ENCODE measurements around the gene MORN4. TPM values are rescaled to one million over a fixed set of nuclear protein-coding genes. Genes with fewer than 3 reads are reported as not detected.

MORN4 gene
- total RNA-seq, 5 donors from 2014 or later (not counting 1 experiment from before 2014, with no cell fraction given), result 0.84 to 4.4 (median 1.5) TPM

DNA sequence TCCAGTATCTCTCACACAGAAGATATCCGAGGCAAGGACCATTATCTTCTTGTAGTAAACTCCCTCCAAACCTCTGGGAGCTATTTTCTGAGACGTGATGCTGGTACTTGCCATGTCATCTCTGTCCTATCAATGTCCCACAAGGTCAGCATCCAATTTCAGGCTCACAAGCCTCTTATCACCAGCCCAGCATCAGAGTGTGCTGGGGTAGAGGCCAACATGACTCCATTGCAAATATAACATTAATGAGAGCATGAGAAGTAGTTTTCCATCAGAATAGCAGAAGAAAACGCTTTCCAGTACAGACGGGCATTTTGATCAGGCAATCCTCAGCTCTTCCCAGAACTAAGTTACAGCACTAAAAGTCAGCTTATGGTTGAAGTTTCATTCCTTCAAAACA lies 5.6 kb downstream of the MORN4 start:
- Histone ChIP-seq H3K27me3 (replicated peaks in 1 of 2; ENCODE audit: control insufficient read depth in 2 of 2, extremely low read depth in 1 of 2, insufficient read depth in 2 of 2, low read length in 1 of 2) (peaks cover 0 to under 1% of the 10 kb centered on the region in 2 experiments), H3K4me3 (ENCODE audit: control insufficient read depth in 1 of 2, extremely low read depth in 1 of 2, low read length in 1 of 2) (no peak overlapping the region), H3K36me3 (ENCODE audit: control insufficient read depth in 2 of 2, extremely low read depth in 1 of 2, insufficient read depth in 1 of 2, low read length in 1 of 2) (no peaks in the 10 kb centered on the region), H3K9me3 (no peaks in the 10 kb centered on the region), H3K27ac (ENCODE audit: low read length) (no peak overlapping the region), H3K4me1 (ENCODE audit: control insufficient read depth in 1 of 2, extremely low read depth in 1 of 2, insufficient read depth in 2 of 2, low read length in 2 of 2) (peaks cover 1 to 2% of the 10 kb centered on the region in 2 experiments)
- 87% methylated on average over 4 of the region's 4 CpGs for WGBS (ENCODE audit: insufficient coverage)
- POLR2A ChIA-PET, result no interaction called here
- Mint-ChIP-seq H3K9me3 (no peaks in the 10 kb centered on the region), H3K4me1 (peaks cover 2 to 4% (median 3%) of the 10 kb centered on the region in 3 donors), H3K27me3 (no peaks in the 10 kb centered on the region), H3K27ac (no peak overlapping the region), H3K4me3 (no peak overlapping the region), H3K36me3 (no peaks in the 10 kb centered on the region)
- DNase-seq, result no peak
- CTCF ChIA-PET, result no interaction called here
- no peak for ATAC-seq (replicated peaks in 1 of 4)

DNA sequence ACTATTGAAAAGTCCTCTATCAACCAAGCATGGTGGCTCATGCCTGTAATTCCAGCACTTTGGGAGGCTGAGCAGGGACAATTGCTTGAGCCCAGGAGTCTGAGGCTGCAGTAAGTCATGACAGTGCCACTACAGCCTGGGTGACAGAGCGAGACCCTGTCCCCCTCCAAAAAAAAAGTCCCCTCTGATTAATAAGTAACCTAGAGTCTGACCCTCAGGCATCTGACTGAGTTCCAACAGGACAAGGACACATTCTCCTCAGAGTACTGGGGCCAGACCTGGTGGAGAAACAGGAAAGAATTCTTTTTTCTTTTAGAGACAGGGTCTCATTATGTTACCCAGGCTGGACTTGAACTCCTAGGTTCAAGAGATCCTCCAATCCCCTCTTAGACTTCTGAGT lies 10.0 kb downstream of the MORN4 start:
- WGBS (ENCODE audit: insufficient coverage), result no CpG with 5 or more reads among the region's 1 CpG
- no peaks in the 10 kb centered on the region for H3K9me3 Mint-ChIP-seq
- no peak overlapping the region for H3K27ac Mint-ChIP-seq
- no peaks in the 10 kb centered on the region for H3K9me3 ChIP-seq
- DNase-seq (no peak), ATAC-seq (replicated peaks in 1 of 4) (no peak)
- POLR2A ChIA-PET, result interaction anchor here in 1 of 2 donors (0.6 kb wide), 2 partner anchors 15 to 28 kb away, joined by 3 to 7 read pairs; no protein-coding TSS in a partner anchor
- no peak overlapping the region for H3K4me3 Mint-ChIP-seq
- H3K4me1 ChIP-seq (ENCODE audit: control insufficient read depth in 1 of 2, extremely low read depth in 1 of 2, insufficient read depth in 2 of 2, low read length in 2 of 2), result no peaks in the 10 kb centered on the region
- H3K27me3 ChIP-seq (replicated peaks in 1 of 2; ENCODE audit: control insufficient read depth in 2 of 2, extremely low read depth in 1 of 2, insufficient read depth in 2 of 2, low read length in 1 of 2), result no peaks in the 10 kb centered on the region
- no peaks in the 10 kb centered on the region for H3K36me3 Mint-ChIP-seq
- CTCF ChIA-PET, result no interaction called here
- H3K27ac ChIP-seq (ENCODE audit: low read length), result no peak overlapping the region
- no peak overlapping the region for H3K4me3 ChIP-seq (ENCODE audit: control insufficient read depth in 1 of 2, extremely low read depth in 1 of 2, low read length in 1 of 2)
- no peaks in the 10 kb centered on the region for H3K4me1 Mint-ChIP-seq
- H3K36me3 ChIP-seq (ENCODE audit: control insufficient read depth in 2 of 2, extremely low read depth in 1 of 2, insufficient read depth in 1 of 2, low read length in 1 of 2), result no peaks in the 10 kb centered on the region
- no peaks in the 10 kb centered on the region for H3K27me3 Mint-ChIP-seq

DNA sequence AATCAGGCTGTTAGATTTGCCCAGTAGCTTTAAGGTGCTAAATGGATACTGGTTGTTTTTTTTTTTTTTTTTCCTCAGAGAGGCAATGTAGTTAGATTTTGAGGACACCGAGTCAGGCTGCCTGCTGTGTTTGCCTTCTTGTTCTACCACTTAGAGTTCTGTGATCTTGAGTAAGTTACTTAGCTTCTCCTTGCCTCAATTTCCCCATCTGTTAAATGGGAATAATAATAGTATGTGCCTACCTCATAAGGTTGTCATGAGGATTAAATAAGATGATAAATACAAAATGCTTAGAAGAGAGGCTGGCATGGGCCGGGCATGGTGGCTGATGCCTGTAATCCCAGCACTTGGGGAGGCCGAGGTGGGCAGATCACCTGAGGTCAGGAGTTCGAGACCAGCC lies 14.6 kb downstream of the MORN4 start:
- WGBS (ENCODE audit: insufficient coverage), result no CpG with 5 or more reads among the region's 4 CpGs
- H3K4me1 Mint-ChIP-seq, result no peaks in the 10 kb centered on the region

DNA sequence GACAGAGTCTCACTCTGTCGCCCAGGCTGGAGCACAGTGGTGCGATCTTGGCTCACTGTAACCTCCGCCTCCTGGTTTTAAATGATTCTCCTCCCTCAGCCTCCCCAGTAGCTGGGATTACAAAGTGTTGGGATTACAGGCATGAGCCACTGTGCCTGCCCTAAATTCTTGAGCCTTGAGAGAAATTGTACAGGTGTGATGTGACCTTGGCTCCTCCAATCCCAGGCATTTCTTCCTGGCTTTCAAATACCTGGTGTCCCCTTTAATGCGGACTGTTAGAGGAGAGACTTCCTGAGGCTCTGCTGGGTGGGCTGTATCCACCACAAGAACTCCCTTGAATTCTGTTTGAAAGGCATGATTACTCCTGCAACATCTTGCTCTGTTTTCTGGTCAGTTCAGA lies 15.0 kb downstream of the MORN4 start:
- Histone ChIP-seq H3K27me3 (replicated peaks in 1 of 2; ENCODE audit: control insufficient read depth in 2 of 2, extremely low read depth in 1 of 2, insufficient read depth in 2 of 2, low read length in 1 of 2) (no peaks in the 10 kb centered on the region), H3K9me3 (no peaks in the 10 kb centered on the region), H3K4me3 (ENCODE audit: control insufficient read depth in 1 of 2, extremely low read depth in 1 of 2, low read length in 1 of 2) (no peak overlapping the region), H3K36me3 (ENCODE audit: control insufficient read depth in 2 of 2, extremely low read depth in 1 of 2, insufficient read depth in 1 of 2, low read length in 1 of 2) (peaks cover 0 to 4% of the 10 kb centered on the region in 2 donors), H3K27ac (ENCODE audit: low read length) (no peak overlapping the region), H3K4me1 (ENCODE audit: control insufficient read depth in 1 of 2, extremely low read depth in 1 of 2, insufficient read depth in 2 of 2, low read length in 2 of 2) (no peaks in the 10 kb centered on the region)
- no peak for ATAC-seq (replicated peaks in 1 of 4)
- ChIA-PET POLR2A (no interaction called here), CTCF (no interaction called here)
- H3K27me3 Mint-ChIP-seq, result no peaks in the 10 kb centered on the region
- H3K4me3 Mint-ChIP-seq, result no peak overlapping the region
- H3K27ac Mint-ChIP-seq, result no peak overlapping the region
- no CpG with 5 or more reads among the region's 4 CpGs for WGBS (ENCODE audit: insufficient coverage)
- no peaks in the 10 kb centered on the region for H3K36me3 Mint-ChIP-seq
- no peaks in the 10 kb centered on the region for H3K9me3 Mint-ChIP-seq
- no peak for DNase-seq
- H3K4me1 Mint-ChIP-seq, result no peaks in the 10 kb centered on the region

More for the DNA sequence above, 14.6 kb downstream of the MORN4 start:
- Mint-ChIP-seq H3K36me3 (no peaks in the 10 kb centered on the region), H3K27ac (no peak overlapping the region), H3K27me3 (no peaks in the 10 kb centered on the region), H3K9me3 (no peaks in the 10 kb centered on the region), H3K4me3 (no peak overlapping the region)
- H3K27me3 ChIP-seq (replicated peaks in 1 of 2; ENCODE audit: control insufficient read depth in 2 of 2, extremely low read depth in 1 of 2, insufficient read depth in 2 of 2, low read length in 1 of 2), result no peaks in the 10 kb centered on the region
- DNase-seq, result no peak
- no peak overlapping the region for H3K27ac ChIP-seq (ENCODE audit: low read length)
- ATAC-seq (replicated peaks in 1 of 4), result no peak
- no peaks in the 10 kb centered on the region for H3K4me1 ChIP-seq (ENCODE audit: control insufficient read depth in 1 of 2, extremely low read depth in 1 of 2, insufficient read depth in 2 of 2, low read length in 2 of 2)
- ChIA-PET POLR2A (no interaction called here), CTCF (interaction anchor here in 1 of 2 donors (0.7 kb wide), 1 partner anchor 47 kb away, joined by 12 read pairs; no protein-coding TSS in a partner anchor)
- H3K36me3 ChIP-seq (ENCODE audit: control insufficient read depth in 2 of 2, extremely low read depth in 1 of 2, insufficient read depth in 1 of 2, low read length in 1 of 2), result peaks cover 0 to 4% of the 10 kb centered on the region in 2 donors
- H3K9me3 ChIP-seq, result no peaks in the 10 kb centered on the region
- no peak overlapping the region for H3K4me3 ChIP-seq (ENCODE audit: control insufficient read depth in 1 of 2, extremely low read depth in 1 of 2, low read length in 1 of 2)

DNA sequence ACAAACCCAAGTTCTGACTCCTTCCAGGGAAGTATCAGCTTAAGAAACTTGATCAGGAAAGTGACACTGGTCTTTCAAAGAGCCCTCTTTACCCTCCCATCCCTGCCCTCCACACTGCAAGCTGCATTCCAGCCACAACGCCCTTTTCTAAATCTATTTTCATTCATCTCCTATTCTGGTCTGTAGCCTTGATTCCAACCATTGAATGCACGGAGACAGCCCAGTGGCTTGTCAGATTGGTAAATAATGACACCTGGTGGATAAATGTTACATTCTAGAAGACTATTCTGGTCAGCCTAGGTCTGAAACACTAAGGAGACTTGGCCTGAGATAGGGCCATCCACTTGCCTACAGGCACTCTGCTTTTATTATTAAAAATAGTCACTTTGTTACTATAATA lies 20.9 kb downstream of the MORN4 start:
- Mint-ChIP-seq H3K9me3 (no peaks in the 10 kb centered on the region), H3K27me3 (no peaks in the 10 kb centered on the region), H3K27ac (no peak overlapping the region), H3K36me3 (no peaks in the 10 kb centered on the region), H3K4me1 (no peaks in the 10 kb centered on the region), H3K4me3 (no peak overlapping the region)
- Histone ChIP-seq H3K9me3 (no peaks in the 10 kb centered on the region), H3K36me3 (ENCODE audit: control insufficient read depth in 2 of 2, extremely low read depth in 1 of 2, insufficient read depth in 1 of 2, low read length in 1 of 2) (peaks cover 0 to 4% of the 10 kb centered on the region in 2 donors), H3K4me3 (ENCODE audit: control insufficient read depth in 1 of 2, extremely low read depth in 1 of 2, low read length in 1 of 2) (no peak overlapping the region), H3K4me1 (ENCODE audit: control insufficient read depth in 1 of 2, extremely low read depth in 1 of 2, insufficient read depth in 2 of 2, low read length in 2 of 2) (no peaks in the 10 kb centered on the region), H3K27ac (ENCODE audit: low read length) (no peak overlapping the region), H3K27me3 (replicated peaks in 1 of 2; ENCODE audit: control insufficient read depth in 2 of 2, extremely low read depth in 1 of 2, insufficient read depth in 2 of 2, low read length in 1 of 2) (peaks cover 0 to 6% of the 10 kb centered on the region in 2 experiments)
- DNase-seq (peak in 1 of 35 experiments; percentile 13), ATAC-seq (replicated peaks in 1 of 4) (no peak)
- POLR2A ChIA-PET, result interaction anchor here in 1 of 2 donors (0.6 to 0.7 kb wide), 2 partner anchors 56 to 159 kb away, joined by 3 to 9 read pairs; no protein-coding TSS in a partner anchor
- CTCF ChIA-PET, result no interaction called here
- WGBS (ENCODE audit: insufficient coverage), result no CpG with 5 or more reads among the region's 2 CpGs

DNA sequence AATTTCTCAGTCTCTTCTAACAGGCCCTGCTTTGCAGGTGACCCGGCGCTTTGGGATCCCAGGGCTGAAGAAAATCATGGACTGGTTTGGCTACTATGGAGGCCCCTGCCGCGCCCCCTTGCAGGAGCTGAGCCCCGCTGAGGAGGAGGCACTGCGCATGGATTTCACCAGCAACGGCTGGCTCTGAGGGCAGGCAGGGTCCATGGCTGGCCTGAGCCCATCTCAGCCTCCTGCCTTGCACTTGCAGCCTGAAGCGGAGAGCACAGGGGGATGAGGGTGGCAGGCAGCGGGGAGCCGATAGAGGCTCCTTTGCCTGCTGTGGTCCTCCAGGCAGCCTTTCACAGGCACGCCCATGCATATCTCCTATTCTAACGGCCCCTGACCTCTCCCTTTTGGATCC lies 21.8 kb downstream of the MORN4 start:
- no peaks in the 10 kb centered on the region for H3K9me3 ChIP-seq
- Mint-ChIP-seq H3K27ac (no peak overlapping the region), H3K4me3 (no peak overlapping the region), H3K4me1 (no peaks in the 10 kb centered on the region), H3K9me3 (no peaks in the 10 kb centered on the region), H3K27me3 (peaks cover 0 to 3% of the 10 kb centered on the region in 2 donors), H3K36me3 (no peaks in the 10 kb centered on the region)
- H3K4me3 ChIP-seq (ENCODE audit: control insufficient read depth in 1 of 2, extremely low read depth in 1 of 2, low read length in 1 of 2), result no peak overlapping the region
- ChIA-PET POLR2A (no interaction called here), CTCF (no interaction called here)
- peaks cover 0 to 12% of the 10 kb centered on the region in 2 experiments for H3K27me3 ChIP-seq (replicated peaks in 1 of 2; ENCODE audit: control insufficient read depth in 2 of 2, extremely low read depth in 1 of 2, insufficient read depth in 2 of 2, low read length in 1 of 2)
- H3K4me1 ChIP-seq (ENCODE audit: control insufficient read depth in 1 of 2, extremely low read depth in 1 of 2, insufficient read depth in 2 of 2, low read length in 2 of 2), result no peaks in the 10 kb centered on the region
- no peak overlapping the region for H3K27ac ChIP-seq (ENCODE audit: low read length)
- no peak for ATAC-seq (replicated peaks in 1 of 4)
- H3K36me3 ChIP-seq (ENCODE audit: control insufficient read depth in 2 of 2, extremely low read depth in 1 of 2, insufficient read depth in 1 of 2, low read length in 1 of 2), result peaks cover 0 to 4% of the 10 kb centered on the region in 2 donors
- no peak for DNase-seq
- WGBS (ENCODE audit: insufficient coverage), result 91% methylated on average over 9 of the region's 12 CpGs
